Fibroblast of lung (primary cell): ENCODE measurements around the gene AP3D1. TPM values are rescaled to one million over a fixed set of nuclear protein-coding genes. Genes with fewer than 3 reads are reported as not detected.

Experiments
- DNase-seq, 2 donors: peaks; one replicate each; pipeline versions ENCODE4 v3.0.0 to v3.0.0-alpha.2; 2010; ENCODE audit warnings: low read depth in 2 of 2
- H2AFZ ChIP-seq: 2 replicates; pipeline ENCODE4 v1.5.1; 2012; ENCODE audit warnings: low read length, control low read depth, inconsistent platforms
- H3K27ac ChIP-seq: 2 replicates; pipeline ENCODE4 v1.5.1; 2011; ENCODE audit warnings: low read length, control low read depth; ENCODE audit not compliant: insufficient read depth
- H3K27me3 ChIP-seq: 2 replicates; pipeline ENCODE4 v1.5.1; 2011; ENCODE audit warnings: mild to moderate bottlenecking, low read length; ENCODE audit not compliant: control insufficient read depth, insufficient read depth
- H3K36me3 ChIP-seq: 2 replicates; pipeline ENCODE4 v1.5.1; 2011; ENCODE audit warnings: low read length; ENCODE audit not compliant: control insufficient read depth, insufficient read depth
- H3K4me1 ChIP-seq: 2 replicates; pipeline ENCODE4 v1.5.1; 2011; ENCODE audit warnings: low read length; ENCODE audit not compliant: control insufficient read depth, insufficient read depth; ENCODE audit errors: extremely low read depth
- H3K4me2 ChIP-seq: 2 replicates; pipeline ENCODE4 v1.5.1; 2011; ENCODE audit warnings: low read length, control low read depth; ENCODE audit not compliant: insufficient read depth; ENCODE audit errors: extremely low read depth
- H3K4me3 ChIP-seq, 4 experiments: fragments of 200-600 bp in 1 of 4; sonication (generic) in 1 of 4; replicated peaks in 1 of 4; 2 replicates each; pipeline ENCODE4 v1.5.1; 2011 to 2016; ENCODE audit warnings: low read length in 4 of 4, low read depth in 3 of 4, mild to moderate bottlenecking in 3 of 4, control low read depth in 2 of 4, inconsistent platforms in 1 of 4, mixed read lengths in 1 of 4; ENCODE audit not compliant: insufficient read depth in 1 of 4; ENCODE audit errors: control extremely low read depth in 1 of 4
- H3K79me2 ChIP-seq: 2 replicates; pipeline ENCODE4 v1.5.1; 2012; ENCODE audit warnings: mild to moderate bottlenecking, low read length, inconsistent platforms; ENCODE audit not compliant: control insufficient read depth, insufficient read depth
- H3K9ac ChIP-seq: 2 replicates; pipeline ENCODE4 v1.5.1; 2011; ENCODE audit warnings: mild to moderate bottlenecking, low read length, control low read depth; ENCODE audit not compliant: insufficient read depth
- H3K9me3 ChIP-seq: 2 replicates; pipeline ENCODE4 v1.5.1; 2012; ENCODE audit warnings: low read depth, low read length; ENCODE audit not compliant: control insufficient read depth, insufficient read depth
- H4K20me1 ChIP-seq: 2 replicates; pipeline ENCODE4 v1.5.1; 2011; ENCODE audit warnings: low read length; ENCODE audit not compliant: control insufficient read depth, insufficient read depth; ENCODE audit errors: extremely low read depth
- CTCF ChIP-seq, 2 donors: IDR thresholded peaks in 1 of 2; conservative IDR thresholded peaks in 1 of 2; 1 replicate in 1 of 2; 2 replicates in 1 of 2; pipeline ENCODE4 v1.5.1; 2011 to 2012; ENCODE audit warnings: low read length in 2 of 2, control low read depth in 1 of 2, inconsistent platforms in 1 of 2, low read depth in 1 of 2, mild to moderate bottlenecking in 1 of 2
- EZH2 ChIP-seq: IDR thresholded peaks from 2 replicates; pipeline ENCODE4 v1.5.1; 2012; ENCODE audit warnings: low read length, control low read depth, mild to moderate bottlenecking; ENCODE audit errors: missing control alignments
- polyA plus RNA-seq, 2 donors: library from polyadenylated mRNA; depleted of rRNA in 1 of 2; stranded (reverse) in 1 of 2; unstranded in 1 of 2; fragments of >200 nt; gene quantifications; 2 replicates each; pipeline ENCODE4 v1.2.1, GENCODE V29; 2011 to 2012; ENCODE audit warnings: missing spikeins in 1 of 2
- total RNA-seq: library from RNA; depleted of rRNA; stranded (reverse); fragments of >200 nt; gene quantifications from 2 replicates; pipeline ENCODE4 v1.2.1, GENCODE V29; 2014

AP3D1 gene
- total and polyA plus RNA-seq, 2 donors (not counting 1 experiment from before 2014, with no cell fraction given) = 68.0 to 99.9 TPM

DNA sequence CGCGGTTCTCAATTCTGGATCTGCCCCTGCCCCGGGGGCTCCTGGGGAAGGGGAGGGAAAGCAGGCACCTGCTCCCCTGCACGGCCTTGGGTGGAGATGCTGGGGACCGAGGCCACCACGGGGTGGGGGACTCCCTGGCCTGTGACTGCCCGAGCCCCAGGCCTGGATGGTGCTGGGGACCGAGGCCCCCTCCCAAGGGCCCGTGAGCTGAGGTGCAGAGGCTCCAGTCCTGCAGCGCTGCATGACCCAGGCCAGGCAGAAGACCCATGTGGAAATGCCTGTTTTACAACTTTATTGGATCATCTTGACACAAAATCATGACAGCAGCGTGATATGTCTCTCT lies 50.7 kb downstream of the AP3D1 start:
- TF ChIP-seq EZH2 = no peak
- TF ChIP-seq CTCF (conservative IDR thresholded peaks at IDR 0.05 in 1 of 2, IDR thresholded peaks at IDR 0.05 in 1 of 2; ENCODE audit: low read depth in 1 of 2, low read length in 2 of 2) = no peak
- Histone ChIP-seq H3K4me3 (no peak overlapping the region), H4K20me1 (no peaks in the 10 kb centered on the region), H3K27ac (no peak overlapping the region), H3K9ac (no peak overlapping the region), H3K4me2 (no peak overlapping the region), H3K79me2 (peaks cover 19% of the 10 kb centered on the region), H3K9me3 (no peaks in the 10 kb centered on the region), H3K36me3 (peaks cover 30% of the 10 kb centered on the region), H3K4me1 (no peaks in the 10 kb centered on the region), H3K27me3 (no peaks in the 10 kb centered on the region), H2AFZ (no peak overlapping the region)
- DNase-seq = no peak

- Histone ChIP-seq H2AFZ (no peak overlapping the region), H3K9me3 (no peaks in the 10 kb centered on the region), H3K79me2 (peaks cover 24% of the 10 kb centered on the region), H3K4me1 (no peaks in the 10 kb centered on the region), H3K27ac (no peak overlapping the region), H3K9ac (no peak overlapping the region), H3K36me3 (peaks cover 28% of the 10 kb centered on the region), H3K4me3 (no peak overlapping the region), H4K20me1 (no peaks in the 10 kb centered on the region), H3K27me3 (no peaks in the 10 kb centered on the region), H3K4me2 (no peak overlapping the region)
- TF ChIP-seq CTCF (conservative IDR thresholded peaks at IDR 0.05 in 1 of 2, IDR thresholded peaks at IDR 0.05 in 1 of 2; ENCODE audit: low read depth in 1 of 2, low read length in 2 of 2) (no peak), EZH2 (no peak)
- DNase-seq = no peak
Measured at GRCh38 chr19:2099937-2100718, 51.2 kb downstream of the AP3D1 start.

DNA sequence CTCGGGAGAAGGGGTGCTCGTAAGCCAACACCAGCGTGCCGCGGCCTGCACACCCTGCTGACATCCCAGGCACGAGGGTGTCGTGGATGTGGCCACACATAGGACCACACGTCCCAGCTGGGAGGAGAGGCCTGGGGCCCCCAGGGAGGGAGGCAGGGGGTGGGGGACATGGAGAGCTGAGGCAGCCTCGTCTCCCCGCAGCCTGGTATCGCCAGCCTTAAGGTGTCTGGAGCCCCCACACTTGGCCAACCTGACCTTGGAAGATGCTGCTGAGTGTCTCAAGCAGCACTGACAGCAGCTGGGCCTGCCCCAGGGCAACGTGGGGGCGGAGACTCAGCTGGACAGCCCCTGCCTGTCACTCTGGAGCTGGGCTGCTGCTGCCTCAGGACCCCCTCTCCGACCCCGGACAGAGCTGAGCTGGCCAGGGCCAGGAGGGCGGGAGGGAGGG lies 52.3 kb downstream of the AP3D1 start:
- no peak overlapping the region for H3K4me2 ChIP-seq
- TF ChIP-seq CTCF (conservative IDR thresholded peaks at IDR 0.05 in 1 of 2, IDR thresholded peaks at IDR 0.05 in 1 of 2; ENCODE audit: low read depth in 1 of 2, low read length in 2 of 2) = no peak
- no peak for TF ChIP-seq EZH2
- peaks cover 27% of the 10 kb centered on the region for H3K79me2 ChIP-seq
- H3K9ac ChIP-seq = no peak overlapping the region
- no peak overlapping the region for H2AFZ ChIP-seq
- H3K4me3 ChIP-seq = no peak overlapping the region
- H3K9me3 ChIP-seq = no peaks in the 10 kb centered on the region
- no peak for DNase-seq
- no peak overlapping the region for H3K27ac ChIP-seq
- no peaks in the 10 kb centered on the region for H4K20me1 ChIP-seq
- H3K36me3 ChIP-seq = peaks cover 25% of the 10 kb centered on the region
- H3K4me1 ChIP-seq = no peaks in the 10 kb centered on the region
- no peaks in the 10 kb centered on the region for H3K27me3 ChIP-seq
